Uterus (tissue), 4 donors: ENCODE data around the gene GET3. TPM values are rescaled to one million over a fixed set of nuclear protein-coding genes. Genes with fewer than 3 reads are reported as not detected.
A peak's percentile ranks its signal among the peaks of the same experiment; 100 is the strongest.

Source experiments
- DNase-seq, 2 donors: peaks; one replicate each; pipeline ENCODE4 v3.0.0-alpha.2; 2019 to 2020
- H3K27ac ChIP-seq, 2 donors: fragments of 200-600 bp; sonication (generic); 1 replicate in 1 of 2; 2 replicates in 1 of 2; pipeline ENCODE4 v1.5.1; 2016 to 2018
- H3K27me3 ChIP-seq, 2 donors: fragments of 200-600 bp; sonication (generic); one replicate each; pipeline ENCODE4 v1.5.1; 2018 to 2019; ENCODE audit warnings: control low read depth in 1 of 2
- H3K36me3 ChIP-seq, 2 donors: fragments of 200-600 bp; sonication (generic); one replicate each; pipeline ENCODE4 v1.5.1; 2019; ENCODE audit warnings: control low read depth in 1 of 2
- H3K4me1 ChIP-seq, 2 donors: fragments of 200-600 bp; sonication (generic); one replicate each; pipeline ENCODE4 v1.5.1; 2018 to 2019; ENCODE audit warnings: control low read depth in 1 of 2
- H3K4me3 ChIP-seq, 2 donors: fragments of 200-600 bp; sonication (generic); 1 replicate in 1 of 2; 2 replicates in 1 of 2; pipeline ENCODE4 v1.5.1; 2018 to 2019; ENCODE audit warnings: mild to moderate bottlenecking in 1 of 2
- H3K9me3 ChIP-seq, 2 donors: fragments of 200-600 bp; sonication (generic); one replicate each; pipeline ENCODE4 v1.5.1; 2019; ENCODE audit warnings: control low read depth in 1 of 2
- POLR2A ChIP-seq, 2 donors: fragments of 450-650 bp; IDR thresholded peaks; one replicate each; pipeline ENCODE4 v1.6.1; 2016; ENCODE audit warnings: antibody characterized with exemption in 2 of 2, mild to moderate bottlenecking in 1 of 2, moderate library complexity in 1 of 2
- intact Hi-C: fragments of 100-400 bp; cut with DNase I; formaldehyde crosslinking; loops from one replicate; pipeline ENCODE4 v1.15.1; 2023; ENCODE audit warnings: low total_unique reads
- total RNA-seq, 4 donors: library from RNA; depleted of rRNA in 3 of 4; stranded (reverse); fragments of >200 nt in 3 of 4; gene quantifications; one replicate each; pipeline versions ENCODE4 v1.1.0 to v1.2.4, GENCODE V29; 2014 to 2023
- TF ChIP-seq, protein P1 (sequence below), 4 experiments: fragments of 200-600 bp in 2 of 4; fragments of 450-650 bp in 2 of 4; sonication (generic) in 2 of 4; IDR thresholded peaks; one replicate each; pipeline ENCODE4 v1.5.1; 2016 to 2019; ENCODE audit warnings: antibody characterized with exemption in 4 of 4, mild to moderate bottlenecking in 2 of 4, moderate library complexity in 1 of 4
- donor health status: DM: yes; HTN: yes; CAD: no.

Gene GET3
- total RNA-seq: 10 to 100 TPM; 15.4 to 57.4 (median 36.4) TPM

GRCh38 chr19:12736995-12737834 lies at the start of gene GET3:
TSS of gene GET3 (plus strand) at chr19:12737497. CDS start at chr19:12737506, 9 bp downstream.
- Histone ChIP-seq H3K4me3 (peak within 1 kb of the TSS; percentile 63 to 83), H3K4me1 (peaks cover 8 to 19% of the 10 kb centered on the region in 2 donors), H3K27ac (peak within 1 kb of the TSS; percentile 87), H3K27me3 (no peaks in the 10 kb centered on the region), H3K9me3 (no peaks in the 10 kb centered on the region), H3K36me3 (no peaks in the 10 kb centered on the region)
- DNase-seq: peak; percentile 74 to 97
- TF ChIP-seq, protein P1, sequence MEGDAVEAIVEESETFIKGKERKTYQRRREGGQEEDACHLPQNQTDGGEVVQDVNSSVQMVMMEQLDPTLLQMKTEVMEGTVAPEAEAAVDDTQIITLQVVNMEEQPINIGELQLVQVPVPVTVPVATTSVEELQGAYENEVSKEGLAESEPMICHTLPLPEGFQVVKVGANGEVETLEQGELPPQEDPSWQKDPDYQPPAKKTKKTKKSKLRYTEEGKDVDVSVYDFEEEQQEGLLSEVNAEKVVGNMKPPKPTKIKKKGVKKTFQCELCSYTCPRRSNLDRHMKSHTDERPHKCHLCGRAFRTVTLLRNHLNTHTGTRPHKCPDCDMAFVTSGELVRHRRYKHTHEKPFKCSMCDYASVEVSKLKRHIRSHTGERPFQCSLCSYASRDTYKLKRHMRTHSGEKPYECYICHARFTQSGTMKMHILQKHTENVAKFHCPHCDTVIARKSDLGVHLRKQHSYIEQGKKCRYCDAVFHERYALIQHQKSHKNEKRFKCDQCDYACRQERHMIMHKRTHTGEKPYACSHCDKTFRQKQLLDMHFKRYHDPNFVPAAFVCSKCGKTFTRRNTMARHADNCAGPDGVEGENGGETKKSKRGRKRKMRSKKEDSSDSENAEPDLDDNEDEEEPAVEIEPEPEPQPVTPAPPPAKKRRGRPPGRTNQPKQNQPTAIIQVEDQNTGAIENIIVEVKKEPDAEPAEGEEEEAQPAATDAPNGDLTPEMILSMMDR (IDR thresholded peaks at IDR 0.05): peak in 2 of 4 experiments; percentile 25 to 44
- TF ChIP-seq POLR2A (IDR thresholded peaks at IDR 0.05): peak in 1 of 2 donors; percentile 39
- intact Hi-C loops: no loop called here

GRCh38 chr19:12689012-12689411 lies 48.3 kb upstream of the GET3 start:
- no peak overlapping the region for H3K27ac ChIP-seq
- H3K27me3 ChIP-seq: no peaks in the 10 kb centered on the region
- no peaks in the 10 kb centered on the region for H3K4me1 ChIP-seq
- no peak for TF ChIP-seq POLR2A (IDR thresholded peaks at IDR 0.05)
- TF ChIP-seq, protein P1 (IDR thresholded peaks at IDR 0.05): no peak
- no peak for DNase-seq
- H3K36me3 ChIP-seq: no peaks in the 10 kb centered on the region
- no peaks in the 10 kb centered on the region for H3K9me3 ChIP-seq
- intact Hi-C loops: no loop called here
- no peak overlapping the region for H3K4me3 ChIP-seq

DNA sequence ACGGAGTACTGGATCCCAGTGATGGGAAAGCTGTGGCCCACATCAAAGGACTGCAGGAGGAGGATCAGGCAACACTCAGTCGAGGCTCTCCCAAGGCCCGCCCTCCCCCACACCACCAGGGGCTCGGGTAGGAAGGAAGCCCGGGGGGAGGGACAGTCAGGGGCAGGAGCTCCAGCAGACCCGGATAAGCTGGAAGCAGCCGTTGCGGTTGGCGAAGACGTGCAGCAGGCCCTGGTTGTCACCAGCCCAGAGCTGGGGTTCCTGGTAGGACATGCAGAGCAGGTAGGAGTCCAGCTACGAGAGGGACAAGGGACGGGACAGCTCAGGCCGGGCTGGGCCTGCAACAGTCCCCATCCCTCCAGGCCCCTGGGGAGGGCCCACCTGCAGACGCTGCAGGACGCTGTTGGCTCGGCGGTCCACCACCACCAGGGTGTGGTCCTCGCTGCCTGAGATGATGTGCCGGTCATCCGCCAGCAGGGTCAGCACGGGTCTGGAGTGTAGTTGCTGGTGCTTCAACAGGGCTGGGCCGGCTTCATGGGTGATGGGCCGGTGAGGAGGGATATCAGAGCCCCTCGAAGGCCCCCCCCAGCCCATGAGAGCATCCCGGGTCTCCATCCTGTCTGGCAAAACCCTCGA lies 47.6 kb upstream of the GET3 start:
- no peaks in the 10 kb centered on the region for H3K4me1 ChIP-seq
- no peak for DNase-seq
- intact Hi-C loops: no loop called here
- no peak for TF ChIP-seq POLR2A (IDR thresholded peaks at IDR 0.05)
- TF ChIP-seq, protein P1 (IDR thresholded peaks at IDR 0.05): no peak
- H3K4me3 ChIP-seq: no peak overlapping the region
- no peaks in the 10 kb centered on the region for H3K27me3 ChIP-seq
- H3K27ac ChIP-seq: no peak overlapping the region
- H3K9me3 ChIP-seq: no peaks in the 10 kb centered on the region
- H3K36me3 ChIP-seq: no peaks in the 10 kb centered on the region

GRCh38 chr19:12692960-12693359 lies 44.3 kb upstream of the GET3 start:
- DNase-seq: no peak
- Histone ChIP-seq H3K27me3 (no peaks in the 10 kb centered on the region), H3K4me3 (no peak overlapping the region), H3K9me3 (no peaks in the 10 kb centered on the region), H3K27ac (no peak overlapping the region), H3K4me1 (peaks cover 0 to 7% of the 10 kb centered on the region in 2 donors), H3K36me3 (no peaks in the 10 kb centered on the region)
- intact Hi-C loops: no loop called here
- TF ChIP-seq, protein P1 (IDR thresholded peaks at IDR 0.05): no peak

DNA sequence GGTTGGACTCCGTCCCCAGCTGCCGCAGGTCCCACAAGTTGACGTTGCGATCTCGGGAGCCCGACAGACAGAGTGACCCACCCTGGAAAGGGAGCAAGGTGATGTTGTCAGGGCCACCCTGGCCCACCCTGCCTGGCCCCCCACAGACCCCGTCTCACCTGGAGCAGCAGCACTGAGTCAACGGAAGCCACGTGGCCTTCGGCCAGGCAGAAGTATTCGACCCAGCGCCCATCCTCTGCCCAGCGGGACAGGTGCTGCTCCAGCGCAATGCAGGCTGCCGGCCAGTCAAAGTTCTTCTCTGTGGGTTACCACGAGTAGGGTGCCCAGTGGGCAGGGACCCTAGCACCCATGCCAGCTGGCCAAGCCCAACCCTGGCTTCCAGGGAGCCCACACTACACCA lies 42.7 kb upstream of the GET3 start:
- H3K36me3 ChIP-seq: no peaks in the 10 kb centered on the region
- H3K9me3 ChIP-seq: no peaks in the 10 kb centered on the region
- no peak for DNase-seq
- H3K4me3 ChIP-seq: no peak overlapping the region
- no peaks in the 10 kb centered on the region for H3K27me3 ChIP-seq
- intact Hi-C loops: no loop called here
- no peak for TF ChIP-seq POLR2A (IDR thresholded peaks at IDR 0.05)
- TF ChIP-seq, protein P1 (IDR thresholded peaks at IDR 0.05): no peak
- H3K4me1 ChIP-seq: peaks cover 0 to 7% of the 10 kb centered on the region in 2 donors
- no peak overlapping the region for H3K27ac ChIP-seq
